GM18507 (cell line): ENCODE results near the gene TRA2B.
"Not testable (repeated sequence)": the region's sequence is repeated elsewhere in the genome, so short reads cannot be mapped to it uniquely, and the experiment has no call there.

ENCODE experiments used
- DNase-seq: peaks from one replicate; pipeline ENCODE4 v3.0.0; 2011; ENCODE audit warnings: low read depth; ENCODE audit not compliant: insufficient read length; ENCODE audit errors: extremely low spot score
- FAIRE-seq: peaks from 2 replicates; lab custom pipeline; 2011; peaks lifted over from hg19 to GRCh38; lab: Jason Lieb, UNC

Gene TRA2B

GRCh38 chr3:185930393-185931107 is 7.3 kb downstream of the TRA2B start:
- no peak for DNase-seq
- FAIRE-seq: no peak

GRCh38 chr3:185929192-185930151 is 8.3 kb downstream of the TRA2B start:
- FAIRE-seq (no peak), DNase-seq (no peak)

GRCh38 chr3:185928496-185928895 is 9.3 kb downstream of the TRA2B start:
- no peak for FAIRE-seq
- no peak for DNase-seq

GRCh38 chr3:185927501-185928200 is 10.2 kb downstream of the TRA2B start:
- no peak for DNase-seq
- FAIRE-seq: no peak

- FAIRE-seq (no peak), DNase-seq (no peak)
Measured at GRCh38 chr3:185926445-185926844, 11.4 kb downstream of the TRA2B start.

GRCh38 chr3:185925353-185925752 is 12.5 kb downstream of the TRA2B start:
- no peak for FAIRE-seq
- no peak for DNase-seq

- DNase-seq (no peak), FAIRE-seq (no peak)
Measured at GRCh38 chr3:185924375-185924774, 13.4 kb downstream of the TRA2B start.

- no peak for DNase-seq
- no peak for FAIRE-seq
Measured at GRCh38 chr3:185920184-185920583, 17.6 kb downstream of the TRA2B start.

GRCh38 chr3:185916042-185916833 is 21.6 kb downstream of the TRA2B start:
- DNase-seq: no peak
- no peak for FAIRE-seq

- FAIRE-seq: no peak
- no peak for DNase-seq
Measured at GRCh38 chr3:185915642-185916041, 22.2 kb downstream of the TRA2B start.

GRCh38 chr3:185914911-185915629 is 22.7 kb downstream of the TRA2B start:
- DNase-seq (no peak), FAIRE-seq (no peak)

- DNase-seq (no peak), FAIRE-seq (no peak)
Measured at GRCh38 chr3:185912929-185913901, 24.6 kb downstream of the TRA2B start.

- FAIRE-seq (no peak), DNase-seq (no peak)
Measured at GRCh38 chr3:185912512-185912911, 25.3 kb downstream of the TRA2B start.

GRCh38 chr3:185911076-185911448 is 26.8 kb downstream of the TRA2B start:
- not testable (repeated sequence) for FAIRE-seq, DNase-seq

- FAIRE-seq: peak; percentile 53
- not testable (repeated sequence) for DNase-seq
Measured at GRCh38 chr3:185910322-185911075, 27.3 kb downstream of the TRA2B start.

- not testable (repeated sequence) for FAIRE-seq, DNase-seq
Measured at GRCh38 chr3:185909913-185910312, 27.9 kb downstream of the TRA2B start.

- FAIRE-seq (no peak), DNase-seq (no peak)
Measured at GRCh38 chr3:185900228-185900627, 37.6 kb downstream of the TRA2B start.
